WTC11 (cell line): Measurements from ENCODE around the gene RSAD1. TPM values are rescaled to one million over a fixed set of nuclear protein-coding genes. Genes with fewer than 3 reads are reported as not detected.

Experiments
- ATAC-seq: fragments of 200-7000 bp; cut with Tn5 transposase; 2 replicates; pipeline ENCODE4 v1.10.0; 2021; ENCODE audit warnings: mild to moderate bottlenecking, moderate library complexity
- CTCF ChIA-PET: fragments of 300-600 bp; sonication (Branson Sonifier 250); formaldehyde crosslinking; loops from one replicate; lab custom pipeline; 2021; ENCODE audit warnings: antibody characterized with exemption; lab: Charles Lee
- POLR2A ChIA-PET: fragments of 350-600 bp; sonication (Branson Sonifier 250); formaldehyde crosslinking; loops from one replicate; lab custom pipeline; 2021; ENCODE audit warnings: antibody characterized with exemption; lab: Charles Lee
- DNase-seq: peaks from one replicate; pipeline ENCODE4 v3.0.0; 2021; ENCODE audit warnings: low spot score
- H3K27ac Mint-ChIP-seq: 2 replicates; pipeline ENCODE4 v1.8.0; 2021; ENCODE audit warnings: mixed read lengths
- H3K27me3 Mint-ChIP-seq: 2 replicates; pipeline ENCODE4 v1.8.0; 2021; ENCODE audit warnings: low read depth, mild to moderate bottlenecking, moderate library complexity, mixed read lengths
- H3K36me3 Mint-ChIP-seq: 2 replicates; pipeline ENCODE4 v1.8.0; 2021; ENCODE audit warnings: mixed read lengths
- H3K4me1 Mint-ChIP-seq: 2 replicates; pipeline ENCODE4 v1.8.0; 2022; ENCODE audit warnings: mixed read lengths
- H3K4me3 Mint-ChIP-seq: 2 replicates; pipeline ENCODE4 v1.8.0; 2021; ENCODE audit warnings: mild to moderate bottlenecking, moderate library complexity, mixed read lengths
- H3K9me3 Mint-ChIP-seq: 2 replicates; pipeline ENCODE4 v1.8.0; 2021; ENCODE audit warnings: mixed read lengths
- CDX4 ChIP-seq: fragments of 250-450 bp; sonication (Bioruptor Pico); IDR thresholded peaks from 2 replicates; pipeline ENCODE4 v1.9.0; 2021; ENCODE audit warnings: moderate library complexity, mild to moderate bottlenecking, inconsistent platforms, borderline replicate concordance
- ESRRA ChIP-seq: sonication (generic); formaldehyde crosslinking; IDR thresholded peaks from 2 replicates; pipeline ENCODE4 v1.8.1; 2022; ENCODE audit warnings: mild to moderate bottlenecking, missing genetic modification reagents, borderline replicate concordance
- ETV6 ChIP-seq: sonication (generic); formaldehyde crosslinking; IDR thresholded peaks from 2 replicates; pipeline ENCODE4 v1.8.1; 2022; ENCODE audit warnings: mild to moderate bottlenecking, missing genetic modification reagents
- NFE2L1 ChIP-seq: sonication (generic); formaldehyde crosslinking; IDR thresholded peaks from 2 replicates; pipeline ENCODE4 v1.8.1; 2023; ENCODE audit warnings: missing genetic modification reagents
- SOX15 ChIP-seq: fragments of 250-450 bp; sonication (Bioruptor Pico); IDR thresholded peaks from 2 replicates; pipeline ENCODE4 v1.9.0; 2021; ENCODE audit warnings: mild to moderate bottlenecking
- ZNF396 ChIP-seq: fragments of 250-450 bp; sonication (Bioruptor Pico); IDR thresholded peaks from 2 replicates; pipeline ENCODE4 v1.8.0; 2021; ENCODE audit warnings: mild to moderate bottlenecking, moderate library complexity, borderline replicate concordance
- ZNF512 ChIP-seq: sonication (generic); formaldehyde crosslinking; IDR thresholded peaks from 2 replicates; pipeline ENCODE4 v1.8.1; 2022; ENCODE audit warnings: missing genetic modification reagents, borderline replicate concordance
- total RNA-seq: library from RNA; stranded (reverse); gene quantifications from 3 replicates; pipeline ENCODE4 v1.2.3, GENCODE V29; 2021
- TF ChIP-seq, protein P1 (sequence below): fragments of 250-450 bp; sonication (Bioruptor Pico); IDR thresholded peaks from 2 replicates; pipeline ENCODE4 v1.9.0; 2021; ENCODE audit warnings: mild to moderate bottlenecking
- TF ChIP-seq, protein P2 (sequence below): sonication (generic); formaldehyde crosslinking; IDR thresholded peaks from 2 replicates; pipeline ENCODE4 v1.8.1; 2022; ENCODE audit warnings: mild to moderate bottlenecking, missing genetic modification reagents, moderate library complexity, borderline replicate concordance
- TF ChIP-seq, protein P3 (sequence below): sonication (generic); formaldehyde crosslinking; IDR thresholded peaks from 2 replicates; pipeline ENCODE4 v1.8.1; 2023; ENCODE audit warnings: mild to moderate bottlenecking, missing genetic modification reagents, borderline replicate concordance
- TF ChIP-seq, protein P4 (sequence below): sonication (generic); formaldehyde crosslinking; IDR thresholded peaks from 2 replicates; pipeline ENCODE4 v1.8.0; 2023; ENCODE audit warnings: missing genetic modification reagents, mild to moderate bottlenecking, borderline replicate concordance

RSAD1 gene
- total RNA-seq, 1 experiment from 2014 or later, result 35.1 TPM

- ChIA-PET CTCF (no interaction called here), POLR2A (no interaction called here)
- DNase-seq (no peak), ATAC-seq (no peak)
- H3K36me3 Mint-ChIP-seq, result no peaks in the 10 kb centered on the region
- TF ChIP-seq, protein P1, sequence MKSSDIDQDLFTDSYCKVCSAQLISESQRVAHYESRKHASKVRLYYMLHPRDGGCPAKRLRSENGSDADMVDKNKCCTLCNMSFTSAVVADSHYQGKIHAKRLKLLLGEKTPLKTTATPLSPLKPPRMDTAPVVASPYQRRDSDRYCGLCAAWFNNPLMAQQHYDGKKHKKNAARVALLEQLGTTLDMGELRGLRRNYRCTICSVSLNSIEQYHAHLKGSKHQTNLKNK, result no peak
- TF ChIP-seq, protein P2, sequence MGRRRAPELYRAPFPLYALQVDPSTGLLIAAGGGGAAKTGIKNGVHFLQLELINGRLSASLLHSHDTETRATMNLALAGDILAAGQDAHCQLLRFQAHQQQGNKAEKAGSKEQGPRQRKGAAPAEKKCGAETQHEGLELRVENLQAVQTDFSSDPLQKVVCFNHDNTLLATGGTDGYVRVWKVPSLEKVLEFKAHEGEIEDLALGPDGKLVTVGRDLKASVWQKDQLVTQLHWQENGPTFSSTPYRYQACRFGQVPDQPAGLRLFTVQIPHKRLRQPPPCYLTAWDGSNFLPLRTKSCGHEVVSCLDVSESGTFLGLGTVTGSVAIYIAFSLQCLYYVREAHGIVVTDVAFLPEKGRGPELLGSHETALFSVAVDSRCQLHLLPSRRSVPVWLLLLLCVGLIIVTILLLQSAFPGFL (CRISPR knock-in tag), result no peak
- no peak for TF ChIP-seq ZNF396
- TF ChIP-seq ZNF512, result no peak
- TF ChIP-seq ESRRA (CRISPR knock-in tag), result no peak
- TF ChIP-seq NFE2L1 (CRISPR knock-in tag), result no peak
- TF ChIP-seq, protein P3, sequence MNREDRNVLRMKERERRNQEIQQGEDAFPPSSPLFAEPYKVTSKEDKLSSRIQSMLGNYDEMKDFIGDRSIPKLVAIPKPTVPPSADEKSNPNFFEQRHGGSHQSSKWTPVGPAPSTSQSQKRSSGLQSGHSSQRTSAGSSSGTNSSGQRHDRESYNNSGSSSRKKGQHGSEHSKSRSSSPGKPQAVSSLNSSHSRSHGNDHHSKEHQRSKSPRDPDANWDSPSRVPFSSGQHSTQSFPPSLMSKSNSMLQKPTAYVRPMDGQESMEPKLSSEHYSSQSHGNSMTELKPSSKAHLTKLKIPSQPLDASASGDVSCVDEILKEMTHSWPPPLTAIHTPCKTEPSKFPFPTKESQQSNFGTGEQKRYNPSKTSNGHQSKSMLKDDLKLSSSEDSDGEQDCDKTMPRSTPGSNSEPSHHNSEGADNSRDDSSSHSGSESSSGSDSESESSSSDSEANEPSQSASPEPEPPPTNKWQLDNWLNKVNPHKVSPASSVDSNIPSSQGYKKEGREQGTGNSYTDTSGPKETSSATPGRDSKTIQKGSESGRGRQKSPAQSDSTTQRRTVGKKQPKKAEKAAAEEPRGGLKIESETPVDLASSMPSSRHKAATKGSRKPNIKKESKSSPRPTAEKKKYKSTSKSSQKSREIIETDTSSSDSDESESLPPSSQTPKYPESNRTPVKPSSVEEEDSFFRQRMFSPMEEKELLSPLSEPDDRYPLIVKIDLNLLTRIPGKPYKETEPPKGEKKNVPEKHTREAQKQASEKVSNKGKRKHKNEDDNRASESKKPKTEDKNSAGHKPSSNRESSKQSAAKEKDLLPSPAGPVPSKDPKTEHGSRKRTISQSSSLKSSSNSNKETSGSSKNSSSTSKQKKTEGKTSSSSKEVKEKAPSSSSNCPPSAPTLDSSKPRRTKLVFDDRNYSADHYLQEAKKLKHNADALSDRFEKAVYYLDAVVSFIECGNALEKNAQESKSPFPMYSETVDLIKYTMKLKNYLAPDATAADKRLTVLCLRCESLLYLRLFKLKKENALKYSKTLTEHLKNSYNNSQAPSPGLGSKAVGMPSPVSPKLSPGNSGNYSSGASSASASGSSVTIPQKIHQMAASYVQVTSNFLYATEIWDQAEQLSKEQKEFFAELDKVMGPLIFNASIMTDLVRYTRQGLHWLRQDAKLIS (CRISPR knock-in tag), result no peak
- TF ChIP-seq ETV6 (CRISPR knock-in tag), result no peak
- no peak for TF ChIP-seq CDX4 (CRISPR knock-in tag)
- TF ChIP-seq SOX15 (CRISPR knock-in tag), result no peak
- no peak overlapping the region for H3K27ac Mint-ChIP-seq
- H3K27me3 Mint-ChIP-seq, result peaks cover 5% of the 10 kb centered on the region; the same call in 1 of the 2 replicates
- H3K4me3 Mint-ChIP-seq, result no peak overlapping the region
- no peaks in the 10 kb centered on the region for H3K4me1 Mint-ChIP-seq
- no peaks in the 10 kb centered on the region for H3K9me3 Mint-ChIP-seq
Measured at GRCh38 chr17:50460831-50461526, 17.7 kb upstream of the RSAD1 start.

DNA sequence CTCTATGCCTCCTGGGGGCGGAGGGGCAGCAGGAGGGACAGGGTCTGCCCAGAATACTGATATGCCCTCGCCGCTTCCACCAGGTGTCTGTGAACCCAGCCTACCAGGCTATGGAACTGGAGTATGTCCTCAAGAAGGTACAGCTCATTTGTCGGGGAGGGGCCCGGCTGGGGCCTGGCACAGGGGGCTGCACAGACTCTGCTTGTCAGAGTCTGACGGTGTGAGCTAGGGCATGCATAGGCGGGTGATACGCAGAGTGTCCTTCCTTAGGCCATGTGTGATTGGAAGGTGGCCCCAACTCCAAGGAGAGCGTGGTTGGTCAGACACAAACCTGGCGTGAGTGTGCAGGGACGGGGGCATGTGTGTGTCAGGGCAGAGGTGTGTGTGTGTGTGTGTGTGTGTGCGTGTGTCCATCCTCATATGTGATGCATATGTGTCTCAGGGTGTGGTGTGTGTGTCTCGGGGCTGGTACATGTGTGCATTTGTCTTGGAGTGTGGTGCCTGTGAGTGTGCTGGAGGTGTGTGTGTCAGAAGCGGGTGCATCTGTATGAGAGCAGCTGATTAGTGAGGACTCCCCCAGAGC, 17.0 kb upstream of the RSAD1 start:
- no peaks in the 10 kb centered on the region for H3K9me3 Mint-ChIP-seq
- CTCF ChIA-PET, result interaction anchor here (1.7 kb wide), 1 partner anchor 11 kb away, joined by 5 read pairs; no protein-coding TSS in a partner anchor
- no peak for ATAC-seq
- DNase-seq, result no peak
- H3K36me3 Mint-ChIP-seq, result no peaks in the 10 kb centered on the region
- POLR2A ChIA-PET, result no interaction called here
- no peak overlapping the region for H3K4me3 Mint-ChIP-seq
- peaks cover 5% of the 10 kb centered on the region; the same call in 1 of the 2 replicates for H3K27me3 Mint-ChIP-seq
- no peaks in the 10 kb centered on the region for H3K4me1 Mint-ChIP-seq
- H3K27ac Mint-ChIP-seq, result no peak overlapping the region
- TF ChIP-seq, protein P4, sequence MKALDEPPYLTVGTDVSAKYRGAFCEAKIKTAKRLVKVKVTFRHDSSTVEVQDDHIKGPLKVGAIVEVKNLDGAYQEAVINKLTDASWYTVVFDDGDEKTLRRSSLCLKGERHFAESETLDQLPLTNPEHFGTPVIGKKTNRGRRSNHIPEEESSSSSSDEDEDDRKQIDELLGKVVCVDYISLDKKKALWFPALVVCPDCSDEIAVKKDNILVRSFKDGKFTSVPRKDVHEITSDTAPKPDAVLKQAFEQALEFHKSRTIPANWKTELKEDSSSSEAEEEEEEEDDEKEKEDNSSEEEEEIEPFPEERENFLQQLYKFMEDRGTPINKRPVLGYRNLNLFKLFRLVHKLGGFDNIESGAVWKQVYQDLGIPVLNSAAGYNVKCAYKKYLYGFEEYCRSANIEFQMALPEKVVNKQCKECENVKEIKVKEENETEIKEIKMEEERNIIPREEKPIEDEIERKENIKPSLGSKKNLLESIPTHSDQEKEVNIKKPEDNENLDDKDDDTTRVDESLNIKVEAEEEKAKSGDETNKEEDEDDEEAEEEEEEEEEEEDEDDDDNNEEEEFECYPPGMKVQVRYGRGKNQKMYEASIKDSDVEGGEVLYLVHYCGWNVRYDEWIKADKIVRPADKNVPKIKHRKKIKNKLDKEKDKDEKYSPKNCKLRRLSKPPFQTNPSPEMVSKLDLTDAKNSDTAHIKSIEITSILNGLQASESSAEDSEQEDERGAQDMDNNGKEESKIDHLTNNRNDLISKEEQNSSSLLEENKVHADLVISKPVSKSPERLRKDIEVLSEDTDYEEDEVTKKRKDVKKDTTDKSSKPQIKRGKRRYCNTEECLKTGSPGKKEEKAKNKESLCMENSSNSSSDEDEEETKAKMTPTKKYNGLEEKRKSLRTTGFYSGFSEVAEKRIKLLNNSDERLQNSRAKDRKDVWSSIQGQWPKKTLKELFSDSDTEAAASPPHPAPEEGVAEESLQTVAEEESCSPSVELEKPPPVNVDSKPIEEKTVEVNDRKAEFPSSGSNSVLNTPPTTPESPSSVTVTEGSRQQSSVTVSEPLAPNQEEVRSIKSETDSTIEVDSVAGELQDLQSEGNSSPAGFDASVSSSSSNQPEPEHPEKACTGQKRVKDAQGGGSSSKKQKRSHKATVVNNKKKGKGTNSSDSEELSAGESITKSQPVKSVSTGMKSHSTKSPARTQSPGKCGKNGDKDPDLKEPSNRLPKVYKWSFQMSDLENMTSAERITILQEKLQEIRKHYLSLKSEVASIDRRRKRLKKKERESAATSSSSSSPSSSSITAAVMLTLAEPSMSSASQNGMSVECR, result no peak
- TF ChIP-seq, all 79 proteins: peak for 0
